Airway epithelial cell (primary cell): ENCODE measurements around the gene DMKN. TPM values are rescaled to one million over a fixed set of nuclear protein-coding genes. Genes with fewer than 3 reads are reported as not detected.

Source experiments
- total RNA-seq: library from RNA; depleted of rRNA; stranded (reverse); fragments of >200 nt; gene quantifications from 2 replicates; pipeline ENCODE4 v1.2.3, GENCODE V29; 2015

The DMKN gene, protein sequence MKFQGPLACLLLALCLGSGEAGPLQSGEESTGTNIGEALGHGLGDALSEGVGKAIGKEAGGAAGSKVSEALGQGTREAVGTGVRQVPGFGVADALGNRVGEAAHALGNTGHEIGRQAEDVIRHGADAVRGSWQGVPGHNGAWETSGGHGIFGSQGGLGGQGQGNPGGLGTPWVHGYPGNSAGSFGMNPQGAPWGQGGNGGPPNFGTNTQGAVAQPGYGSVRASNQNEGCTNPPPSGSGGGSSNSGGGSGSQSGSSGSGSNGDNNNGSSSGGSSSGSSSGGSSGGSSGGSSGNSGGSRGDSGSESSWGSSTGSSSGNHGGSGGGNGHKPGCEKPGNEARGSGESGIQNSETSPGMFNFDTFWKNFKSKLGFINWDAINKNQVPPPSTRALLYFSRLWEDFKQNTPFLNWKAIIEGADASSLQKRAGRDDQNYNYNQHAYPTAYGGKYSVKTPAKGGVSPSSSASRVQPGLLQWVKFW
- total RNA-seq = 490 and 661 TPM in 2 replicates

DNA sequence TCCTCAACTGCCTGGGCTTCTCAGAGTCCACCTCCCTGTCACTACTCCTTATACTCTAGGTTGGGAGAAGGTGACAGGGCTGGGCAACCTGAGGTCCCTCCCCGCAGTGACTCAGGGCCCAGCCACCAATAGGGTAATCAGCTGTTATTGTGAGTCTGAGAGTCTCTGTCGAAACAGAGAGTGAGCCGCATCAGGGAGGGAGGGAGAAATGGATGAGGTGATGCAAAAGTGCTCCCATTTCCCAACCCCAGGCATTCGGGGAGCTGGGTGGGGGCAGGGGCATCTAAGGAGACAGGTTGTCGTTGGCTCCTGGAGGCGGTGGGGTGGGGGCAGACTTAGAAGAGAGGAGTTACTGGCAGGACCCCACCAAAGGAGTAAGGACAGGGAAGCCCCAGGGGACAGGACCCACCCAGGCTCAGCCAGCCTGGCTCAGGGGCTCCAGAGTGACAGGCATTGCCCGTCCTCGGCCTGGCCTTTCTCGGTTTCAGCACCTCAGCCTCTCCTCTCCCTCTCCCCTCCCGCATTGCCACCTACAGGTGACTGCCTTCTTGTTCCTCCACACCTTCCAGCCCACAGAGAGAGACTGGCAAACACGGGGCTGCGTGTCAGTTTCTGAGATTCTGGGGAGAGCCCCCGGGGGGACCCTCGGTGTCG lies at the start of gene DMKN:
Gene DMKN, minus strand, starts transcription at position 22 of the 654 bp plus-strand sequence. CDS start 174 bp downstream, outside the sequence.

DNA sequence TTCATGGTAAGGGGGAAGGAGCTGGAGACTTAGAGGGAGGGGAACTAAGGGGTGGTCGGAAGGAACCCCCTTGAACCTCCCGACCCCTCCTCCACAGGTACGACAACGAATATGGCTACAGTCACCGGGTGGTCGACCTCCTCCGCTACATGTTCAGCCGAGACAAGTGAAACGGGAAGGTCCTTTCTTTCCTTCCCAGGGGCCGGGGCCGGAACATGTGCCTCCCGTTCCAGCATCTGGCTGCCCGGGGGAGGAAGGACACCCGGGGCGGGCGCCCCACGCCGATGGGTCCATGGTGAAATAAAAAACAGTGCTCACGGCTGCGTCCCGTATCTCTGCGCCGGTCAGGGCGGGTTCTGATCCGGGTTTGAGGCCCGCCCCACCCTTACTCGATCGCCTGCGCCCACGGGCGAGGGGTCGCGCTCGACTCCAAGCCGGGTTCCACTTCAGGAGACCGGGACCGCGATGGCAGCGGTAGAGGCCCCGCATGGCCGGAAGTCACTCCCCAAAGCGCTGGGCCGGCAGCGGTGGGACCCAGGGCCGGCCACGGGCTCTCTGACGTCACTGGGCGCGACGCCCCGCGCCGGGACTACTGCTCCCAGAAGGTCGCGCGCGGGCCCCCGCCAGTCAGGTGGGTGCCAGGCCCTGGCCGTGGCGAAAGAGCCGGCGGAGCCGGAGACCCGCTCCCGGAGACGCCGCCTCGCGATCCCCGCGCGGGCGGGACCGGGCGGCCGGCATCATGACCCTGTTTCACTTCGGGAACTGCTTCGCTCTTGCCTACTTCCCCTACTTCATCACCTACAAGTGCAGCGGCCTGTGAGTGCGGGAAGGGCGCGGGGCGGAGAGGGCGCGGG lies 31.8 kb upstream of the DMKN start, which contains the start of gene TMEM147:
Gene TMEM147, plus strand, starts transcription at position 626 of the 854 bp plus-strand sequence. Its CDS starts 114 bp downstream, at position 740.

DNA sequence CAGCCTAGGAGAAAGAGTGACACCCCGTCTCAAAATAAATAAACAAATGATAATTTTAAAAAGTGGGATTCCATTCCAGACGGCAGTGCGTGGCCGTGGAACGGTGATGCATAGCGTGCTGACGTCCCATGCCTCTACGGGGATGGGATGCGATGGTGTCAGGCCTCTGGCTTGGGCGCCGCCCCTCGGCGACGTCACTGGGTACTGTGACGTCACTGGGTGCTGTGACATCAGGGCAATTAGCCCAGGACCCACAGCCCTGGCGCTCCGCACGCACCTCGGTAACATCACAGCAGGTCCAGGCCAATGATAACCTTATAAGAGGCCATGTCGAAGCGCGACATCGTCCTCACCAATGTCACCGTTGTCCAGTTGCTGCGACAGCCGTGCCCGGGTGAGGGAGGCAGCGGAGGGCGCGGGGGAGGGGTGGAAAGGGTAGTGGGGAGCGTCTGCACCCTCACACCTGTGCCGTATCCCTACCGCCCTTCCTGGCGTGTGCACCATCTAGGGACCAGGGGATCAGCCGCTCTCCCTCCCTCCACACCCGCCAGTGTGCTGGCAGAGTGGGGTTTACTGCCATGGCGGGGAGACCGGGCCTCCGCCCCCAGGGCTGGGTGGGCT lies 19.9 kb upstream of the DMKN start, which contains the start of gene GAPDHS:
Gene GAPDHS, plus strand, starts transcription at position 256 of the 621 bp plus-strand sequence. Its CDS starts 72 bp downstream, at position 328.

DNA sequence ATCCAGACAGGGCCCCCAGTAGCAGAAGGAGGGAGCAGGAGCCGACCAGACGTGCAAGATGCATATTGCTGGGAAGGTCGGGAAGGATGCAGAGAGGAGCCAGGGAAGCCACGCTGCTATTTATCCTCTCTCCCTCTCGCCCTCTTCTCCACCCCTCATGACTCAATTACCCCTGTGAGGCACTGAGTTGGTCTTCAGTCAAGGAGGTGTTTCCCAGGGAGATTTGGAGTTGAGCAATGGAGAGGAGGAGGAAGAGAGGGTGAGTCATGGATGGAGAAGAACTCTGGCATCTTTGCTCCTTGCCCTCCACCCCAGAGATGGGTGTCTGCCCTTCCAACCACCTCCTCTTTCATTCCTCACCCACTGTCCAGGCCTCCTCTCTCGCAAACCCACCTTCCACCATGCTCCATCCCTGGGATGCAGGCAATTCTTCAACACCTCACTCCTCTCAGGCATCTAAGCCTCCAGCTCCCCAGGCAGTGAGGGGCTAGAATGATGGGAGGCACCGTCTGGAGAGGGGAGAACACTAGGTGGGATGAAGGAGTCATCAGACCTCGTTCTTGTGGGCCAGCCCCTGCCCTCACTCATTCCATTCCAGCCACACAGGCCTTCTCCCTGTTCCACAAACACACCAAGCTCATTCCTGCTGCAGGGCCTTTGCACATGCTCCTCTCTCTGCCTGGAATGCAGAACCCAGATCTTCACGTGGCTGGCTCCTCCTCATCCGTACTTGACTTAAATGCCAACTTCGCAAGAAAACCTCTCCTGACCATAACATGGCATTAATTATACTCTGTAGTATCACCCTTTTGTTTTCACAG lies 15.0 kb upstream of the DMKN start, which contains the start of gene SBSN:
Gene SBSN, minus strand, starts transcription at position 94 of the 821 bp plus-strand sequence. Its CDS starts 30 bp downstream, at position 64.

DNA sequence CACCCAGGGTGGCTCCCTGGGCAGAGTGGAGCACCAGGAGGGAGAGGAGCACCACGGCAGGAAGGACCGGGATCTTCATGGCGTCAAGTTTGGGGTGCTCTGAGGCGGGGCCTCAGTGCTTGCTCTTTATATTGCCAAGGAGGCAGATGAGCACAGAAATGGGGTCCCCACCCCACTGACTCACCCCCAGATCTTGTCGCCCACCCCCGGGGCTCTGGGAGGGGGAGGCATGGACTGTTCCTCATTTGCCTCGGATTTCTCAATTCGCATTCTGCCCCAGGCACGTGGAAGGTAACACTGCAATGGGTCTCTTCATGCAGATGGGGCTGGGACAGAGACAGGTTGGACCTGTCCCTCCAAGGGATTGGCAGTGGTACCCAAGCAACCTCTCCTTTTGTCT lies 23.1 kb downstream of the DMKN start, which contains the start of gene KRTDAP:
Gene KRTDAP, minus strand, starts transcription at position 101 of the 400 bp plus-strand sequence. Its CDS starts 22 bp downstream, at position 79.

DNA sequence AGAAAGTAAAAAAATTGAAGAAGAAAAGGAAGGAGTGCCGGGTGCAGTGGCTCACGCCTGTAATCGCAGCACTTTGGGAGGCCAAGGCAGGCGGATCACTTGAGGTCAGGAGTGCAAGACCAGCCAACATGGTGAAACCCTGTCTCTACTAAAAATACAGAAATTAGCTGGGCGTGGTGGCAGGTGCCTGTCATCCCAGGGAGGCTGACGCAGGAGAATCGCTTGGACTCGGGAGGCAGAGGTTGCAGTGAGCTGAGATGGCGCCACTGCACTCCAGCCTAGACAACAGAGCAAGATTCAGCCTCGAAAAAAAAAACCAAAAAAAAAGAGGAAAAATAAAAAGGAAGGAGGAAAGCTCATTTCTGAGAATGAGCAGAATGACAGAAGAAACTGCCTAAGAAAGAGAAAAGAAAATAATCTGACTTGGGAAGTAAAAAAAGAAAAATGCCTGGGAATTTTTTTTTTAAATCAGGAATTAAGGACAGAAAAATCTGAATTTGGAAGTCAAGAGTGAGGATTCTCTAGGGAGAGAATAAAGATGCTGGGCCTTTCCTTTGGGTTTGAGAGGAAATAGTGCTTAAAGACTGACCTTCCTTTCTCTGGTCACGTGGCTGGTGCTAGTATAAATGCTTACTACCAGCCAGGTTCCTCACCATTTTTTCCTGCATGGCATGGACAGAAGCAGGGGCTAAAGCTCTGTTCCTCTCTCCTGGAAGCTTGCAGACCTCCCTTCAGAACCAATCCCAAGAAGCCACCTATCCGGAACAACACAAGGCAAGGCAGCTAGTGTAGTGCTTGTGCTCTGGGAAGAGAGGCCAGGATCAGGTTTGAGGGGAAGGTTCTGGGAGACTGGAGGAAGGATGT lies 65.6 kb downstream of the DMKN start, which contains the start of gene FFAR2:
Gene FFAR2, plus strand, starts transcription at position 652 of the 864 bp plus-strand sequence. CDS start 1,458 bp downstream, outside the sequence.

Other genes with a start within 250 kb of the DMKN start
- 63.3 and 75.7 TPM in 2 replicates for gene USF2, start 244.7 kb downstream of the DMKN start, total RNA-seq
- gene HAMP, start 231.1 kb downstream of the DMKN start, total RNA-seq = not detected in 2 replicates
- not detected in 2 replicates for gene MAG, start 221.5 kb downstream of the DMKN start, total RNA-seq
- not detected in 2 replicates for gene CD22, start 184.5 kb downstream of the DMKN start, total RNA-seq
- not detected in 2 replicates for gene FFAR1, start 165.7 kb downstream of the DMKN start, total RNA-seq
- gene FFAR3, start 155.2 kb downstream of the DMKN start, total RNA-seq = not detected in 2 replicates
- gene GPR42, start 142.6 kb downstream of the DMKN start, total RNA-seq = not detected in 2 replicates
- gene FFAR2, start 65.4 kb downstream of the DMKN start, total RNA-seq = not detected in 2 replicates
- gene KRTDAP, start 23.2 kb downstream of the DMKN start, total RNA-seq = 40.4 and 58.3 TPM in 2 replicates
- 62.1 and 80.8 TPM in 2 replicates for gene SBSN, start 14.7 kb upstream of the DMKN start, total RNA-seq
- gene GAPDHS, start 19.8 kb upstream of the DMKN start, total RNA-seq = not detected in 2 replicates
- gene TMEM147, start 32.0 kb upstream of the DMKN start, total RNA-seq = 116 and 138 TPM in 2 replicates
- gene ATP4A, start 50.0 kb upstream of the DMKN start, total RNA-seq = not detected in 2 replicates
- not detected in 2 replicates for gene PMIS2, start 72.5 kb upstream of the DMKN start, total RNA-seq
- gene HAUS5, start 99.1 kb upstream of the DMKN start, total RNA-seq = 10.9 TPM in 2 replicates
- 103 and 118 TPM in 2 replicates for gene RBM42, start 115.4 kb upstream of the DMKN start, total RNA-seq
- gene ETV2, start 128.1 kb upstream of the DMKN start, total RNA-seq = 0.35 and 0.51 TPM in 2 replicates
- 473 and 703 TPM in 2 replicates for gene COX6B1, start 134.7 kb upstream of the DMKN start, total RNA-seq
- not detected in 2 replicates for gene UPK1A, start 152.9 kb upstream of the DMKN start, total RNA-seq
- gene ZBTB32, start 190.9 kb upstream of the DMKN start, total RNA-seq = not detected in 2 replicates
- 16.7 and 19.3 TPM in 2 replicates for gene KMT2B, start 204.4 kb upstream of the DMKN start, total RNA-seq
- gene IGFLR1, start 228.8 kb upstream of the DMKN start, total RNA-seq = 6.3 and 6.7 TPM in 2 replicates
- gene U2AF1L4, start 231.8 kb upstream of the DMKN start, total RNA-seq = 7.9 and 9.1 TPM in 2 replicates
- 45.9 and 62.3 TPM in 2 replicates for gene PSENEN, start 232.0 kb upstream of the DMKN start, total RNA-seq
- gene LIN37, start 234.9 kb upstream of the DMKN start, total RNA-seq = 10.4 and 43.5 TPM in 2 replicates
- gene HSPB6, start 243.4 kb upstream of the DMKN start, total RNA-seq = 0.35 TPM in 1 of 2 replicates, not detected in the other
- gene PROSER3, start 244.5 kb upstream of the DMKN start, total RNA-seq = 6.5 and 19.5 TPM in 2 replicates